Hematopoietic multipotent progenitor cell (in vitro differentiated cells): ENCODE results near the gene DUSP10. TPM values are rescaled to one million over a fixed set of nuclear protein-coding genes. Genes with fewer than 3 reads are reported as not detected.

ENCODE experiments used
- DNase-seq, 3 donors: peaks; one replicate each; pipeline ENCODE4 v3.0.0-alpha.2; 2011 to 2015; ENCODE audit warnings: low read depth in 2 of 3, low spot score in 2 of 3
- total RNA-seq: library from RNA; depleted of rRNA; stranded (reverse); fragments of >200 nt; gene quantifications from one replicate; pipeline ENCODE4 v1.2.3, GENCODE V29; 2012

DUSP10 gene
- total RNA-seq, 1 donor: 142 TPM

- no peak for DNase-seq
Measured at GRCh38 chr1:221664253-221664652, 77.6 kb downstream of the DUSP10 start.

- DNase-seq: no peak
Measured at GRCh38 chr1:221663321-221663720, 78.6 kb downstream of the DUSP10 start.

GRCh38 chr1:221655766-221656305 lies 86.1 kb downstream of the DUSP10 start:
- DNase-seq: no peak
